PC-3 (cell line): ENCODE data around the gene NLGN1. TPM values are rescaled to one million over a fixed set of nuclear protein-coding genes. Genes with fewer than 3 reads are reported as not detected.

Experiments used
- ATAC-seq: fragments of 200-7000 bp; cut with Tn5 transposase; 2 replicates; pipeline ENCODE4 v1.9.1; 2020; ENCODE audit warnings: mild to moderate bottlenecking, moderate library complexity
- BruUV-seq: library from RNA; stranded (reverse); fragments of 400-500 nt; replicated peaks from 2 replicates; lab custom pipeline; 2021; lab: Mats Ljungman, UMichigan
- CTCF ChIA-PET: fragments of 300-600 bp; sonication (Branson Sonifier 250); formaldehyde crosslinking; loops from one replicate; lab custom pipeline; 2022; ENCODE audit warnings: antibody characterized with exemption; lab: Charles Lee
- POLR2A ChIA-PET: fragments of 300-600 bp; sonication (Branson Sonifier 250); formaldehyde crosslinking; loops from one replicate; lab custom pipeline; 2022; ENCODE audit warnings: antibody characterized with exemption; ENCODE audit not compliant: unreplicated experiment; lab: Charles Lee
- DNase-seq: peaks from one replicate; pipeline ENCODE4 v3.0.0-alpha.2; 2015
- H2AFZ ChIP-seq: fragments of 300-600 bp; sonication (generic); 2 replicates; pipeline ENCODE4 v1.6.0; 2016; ENCODE audit warnings: antibody characterized with exemption, low read length
- H3F3A ChIP-seq: fragments of 300-600 bp; sonication (generic); one replicate; pipeline ENCODE4 v1.6.0; 2017; ENCODE audit warnings: antibody characterized with exemption, low read length, control low read depth, mild to moderate bottlenecking; ENCODE audit not compliant: unreplicated experiment
- H3K27ac ChIP-seq: fragments of 300-600 bp; sonication (generic); 2 replicates; pipeline ENCODE4 v1.5.1; 2016; ENCODE audit warnings: mild to moderate bottlenecking, low read length
- H3K27me3 ChIP-seq: fragments of 300-600 bp; sonication (generic); 2 replicates; pipeline ENCODE4 v1.6.1; 2016; ENCODE audit warnings: low read length, mixed read lengths
- H3K36me3 ChIP-seq: fragments of 300-600 bp; sonication (generic); 2 replicates; pipeline ENCODE4 v1.6.1; 2016; ENCODE audit warnings: low read depth, mixed run types, low read length, mixed read lengths
- H3K4me1 ChIP-seq: fragments of 300-600 bp; sonication (generic); 2 replicates; pipeline ENCODE4 v1.5.1; 2016; ENCODE audit warnings: low read length; ENCODE audit not compliant: insufficient read depth
- H3K4me2 ChIP-seq: fragments of 300-600 bp; sonication (generic); 2 replicates; pipeline ENCODE4 v1.6.0; 2016; ENCODE audit warnings: low read length
- H3K4me3 ChIP-seq: fragments of 300-600 bp; sonication (generic); 2 replicates; pipeline ENCODE4 v1.5.1; 2016; ENCODE audit warnings: mild to moderate bottlenecking, low read length, mixed read lengths
- H3K79me2 ChIP-seq: fragments of 300-600 bp; sonication (generic); 2 replicates; pipeline ENCODE4 v1.6.1; 2017; ENCODE audit warnings: low read length, mixed read lengths
- H3K9ac ChIP-seq: fragments of 300-600 bp; sonication (generic); 2 replicates; pipeline ENCODE4 v1.6.0; 2016; ENCODE audit warnings: mild to moderate bottlenecking, low read length
- H3K9me2 ChIP-seq: fragments of 300-600 bp; sonication (generic); replicated peaks from 2 replicates; pipeline ENCODE4 v1.6.1; 2016; ENCODE audit warnings: mixed run types, low read length, mixed read lengths
- H3K9me3 ChIP-seq: fragments of 300-600 bp; sonication (generic); 2 replicates; pipeline ENCODE4 v1.6.1; 2016; ENCODE audit warnings: low read length, mixed read lengths
- H4K20me1 ChIP-seq: fragments of 300-600 bp; sonication (generic); 2 replicates; pipeline ENCODE4 v1.6.1; 2016; ENCODE audit warnings: low read length, mixed read lengths
- EZH2 ChIP-seq: fragments of 300-600 bp; sonication (generic); IDR thresholded peaks from one replicate; pipeline ENCODE4 v1.6.1; 2017; ENCODE audit warnings: antibody characterized with exemption, mild to moderate bottlenecking, low read length; ENCODE audit not compliant: unreplicated experiment
- EZH2phosphoT487 ChIP-seq: fragments of 300-600 bp; sonication (generic); IDR thresholded peaks from 2 replicates; pipeline ENCODE4 v1.6.1; 2018; ENCODE audit warnings: mild to moderate bottlenecking, antibody characterized with exemption, low read length, borderline replicate concordance
- intact Hi-C: fragments of 100-400 bp; cut with micrococcal nuclease; formaldehyde crosslinking; loops from 2 replicates; pipeline ENCODE4 v1.9.0; 2023
- total RNA-seq: library from RNA; depleted of rRNA; stranded (reverse); fragments of >200 nt; gene quantifications from 2 replicates; pipeline ENCODE4 v1.2.3, GENCODE V29; 2014
- TF ChIP-seq, protein P1 (sequence below): fragments of 300-600 bp; sonication (generic); conservative IDR thresholded peaks from 2 replicates; pipeline ENCODE4 v1.5.1; 2017; ENCODE audit warnings: antibody characterized with exemption, low read depth, mild to moderate bottlenecking, low read length

Gene NLGN1
- total RNA-seq, 1 experiment from 2014 or later = 0.77 TPM

DNA sequence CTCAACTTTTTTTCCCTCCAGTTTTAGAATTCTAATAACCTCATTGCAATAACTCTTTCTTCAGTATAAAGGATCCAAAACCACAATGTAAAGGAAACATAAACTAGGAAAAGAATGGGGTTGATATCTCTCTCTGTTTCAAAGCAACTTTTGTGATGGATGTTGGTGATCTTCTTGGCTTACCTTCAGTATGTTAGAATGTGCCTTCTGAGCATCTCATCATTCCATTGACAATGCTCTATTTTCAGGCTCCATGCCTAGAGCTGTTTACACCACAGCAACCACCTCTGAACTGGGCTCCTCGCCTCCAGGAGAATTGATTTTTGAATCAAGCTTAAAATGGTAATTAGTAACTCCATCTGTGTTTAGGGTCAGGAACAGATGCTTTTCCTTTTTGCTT, 6.6 kb downstream of the NLGN1 start:
- BruUV-seq = no TSS peak
- H3K36me3 ChIP-seq = no peaks in the 10 kb centered on the region
- intact Hi-C loops = no loop called here
- CTCF ChIA-PET = no interaction called here
- TF ChIP-seq EZH2 (no peak), EZH2phosphoT487 (no peak)
- TF ChIP-seq, protein P1, sequence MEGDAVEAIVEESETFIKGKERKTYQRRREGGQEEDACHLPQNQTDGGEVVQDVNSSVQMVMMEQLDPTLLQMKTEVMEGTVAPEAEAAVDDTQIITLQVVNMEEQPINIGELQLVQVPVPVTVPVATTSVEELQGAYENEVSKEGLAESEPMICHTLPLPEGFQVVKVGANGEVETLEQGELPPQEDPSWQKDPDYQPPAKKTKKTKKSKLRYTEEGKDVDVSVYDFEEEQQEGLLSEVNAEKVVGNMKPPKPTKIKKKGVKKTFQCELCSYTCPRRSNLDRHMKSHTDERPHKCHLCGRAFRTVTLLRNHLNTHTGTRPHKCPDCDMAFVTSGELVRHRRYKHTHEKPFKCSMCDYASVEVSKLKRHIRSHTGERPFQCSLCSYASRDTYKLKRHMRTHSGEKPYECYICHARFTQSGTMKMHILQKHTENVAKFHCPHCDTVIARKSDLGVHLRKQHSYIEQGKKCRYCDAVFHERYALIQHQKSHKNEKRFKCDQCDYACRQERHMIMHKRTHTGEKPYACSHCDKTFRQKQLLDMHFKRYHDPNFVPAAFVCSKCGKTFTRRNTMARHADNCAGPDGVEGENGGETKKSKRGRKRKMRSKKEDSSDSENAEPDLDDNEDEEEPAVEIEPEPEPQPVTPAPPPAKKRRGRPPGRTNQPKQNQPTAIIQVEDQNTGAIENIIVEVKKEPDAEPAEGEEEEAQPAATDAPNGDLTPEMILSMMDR = no peak
- no peaks in the 10 kb centered on the region for H4K20me1 ChIP-seq
- no peak overlapping the region for H3K27ac ChIP-seq
- no peak overlapping the region for H3K9ac ChIP-seq
- no peaks in the 10 kb centered on the region for H3K9me2 ChIP-seq
- H3K79me2 ChIP-seq = no peaks in the 10 kb centered on the region
- no peaks in the 10 kb centered on the region for H3K9me3 ChIP-seq
- POLR2A ChIA-PET = no interaction called here
- no peaks in the 10 kb centered on the region for H3F3A ChIP-seq
- no peak overlapping the region for H3K4me3 ChIP-seq
- no peak for DNase-seq
- H3K4me1 ChIP-seq = no peaks in the 10 kb centered on the region
- no peak overlapping the region for H2AFZ ChIP-seq
- H3K4me2 ChIP-seq = no peak overlapping the region
- no peak for ATAC-seq
- H3K27me3 ChIP-seq = peaks cover 34% of the 10 kb centered on the region

DNA sequence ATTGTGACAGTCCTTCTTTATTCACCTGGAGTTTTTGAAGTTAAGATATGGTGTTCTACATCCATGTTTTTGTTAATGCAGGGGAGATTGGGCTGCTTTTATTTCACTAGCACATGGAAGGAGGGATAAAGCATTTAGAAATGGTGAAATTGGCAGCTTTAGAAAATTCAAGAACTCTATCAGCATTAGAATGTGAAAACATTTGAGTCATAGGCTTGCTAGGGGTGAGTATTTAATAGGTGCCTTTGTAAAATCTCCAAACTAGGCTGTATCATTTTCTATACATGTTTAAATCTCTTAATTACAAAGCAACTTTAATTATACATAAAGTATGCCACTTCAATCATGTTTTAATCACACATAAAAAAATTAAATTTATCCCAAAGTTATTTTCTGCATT, 12.9 kb downstream of the NLGN1 start:
- ChIA-PET CTCF (no interaction called here), POLR2A (no interaction called here)
- Histone ChIP-seq H3K79me2 (no peaks in the 10 kb centered on the region), H3K27ac (no peak overlapping the region), H3K27me3 (peaks cover 24% of the 10 kb centered on the region; the same call in 1 of the 2 replicates), H3K4me2 (no peak overlapping the region), H3K4me1 (no peaks in the 10 kb centered on the region), H3K9me2 (no peaks in the 10 kb centered on the region), H4K20me1 (no peaks in the 10 kb centered on the region), H3K4me3 (no peak overlapping the region), H2AFZ (no peak overlapping the region), H3K9me3 (no peaks in the 10 kb centered on the region), H3F3A (no peaks in the 10 kb centered on the region), H3K9ac (no peak overlapping the region), H3K36me3 (no peaks in the 10 kb centered on the region)
- ATAC-seq (no peak), DNase-seq (no peak)
- intact Hi-C loops = loop anchor here (10.0 kb wide), 1 partner anchor 594 kb away; no protein-coding TSS in a partner anchor
- no TSS peak for BruUV-seq
- TF ChIP-seq EZH2 = no peak
- no peak for TF ChIP-seq EZH2phosphoT487
- TF ChIP-seq, protein P1 = no peak

DNA sequence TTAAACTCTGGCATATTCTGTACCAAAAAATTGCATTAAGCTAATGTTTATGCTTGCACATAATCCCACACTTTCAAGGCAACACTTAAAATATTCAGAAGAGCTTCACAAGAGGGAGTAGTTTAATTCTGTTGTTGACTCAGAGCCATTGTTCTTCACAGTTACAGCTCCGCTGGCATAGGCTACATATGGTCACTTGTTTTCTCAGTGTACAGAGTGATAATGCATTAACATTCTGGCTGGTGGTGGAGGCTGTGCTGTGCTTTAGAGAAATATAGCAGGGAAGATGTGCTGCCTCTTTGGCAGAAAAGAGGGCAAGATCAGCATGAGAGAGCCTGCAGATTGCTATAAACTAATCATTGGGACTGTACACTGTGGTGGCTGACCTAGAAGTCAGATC, 13.3 kb downstream of the NLGN1 start:
- ATAC-seq (no peak), DNase-seq (no peak)
- H3K9ac ChIP-seq = no peak overlapping the region
- peaks cover 24% of the 10 kb centered on the region; the same call in 1 of the 2 replicates for H3K27me3 ChIP-seq
- H3F3A ChIP-seq = no peaks in the 10 kb centered on the region
- H3K79me2 ChIP-seq = no peaks in the 10 kb centered on the region
- intact Hi-C loops = loop anchor here (1.0 to 10.0 kb wide), 2 partner anchors 142 to 594 kb away; no protein-coding TSS in a partner anchor
- H3K4me2 ChIP-seq = no peak overlapping the region
- ChIA-PET POLR2A (no interaction called here), CTCF (no interaction called here)
- H3K4me3 ChIP-seq = no peak overlapping the region
- TF ChIP-seq EZH2 (no peak), EZH2phosphoT487 (no peak)
- TF ChIP-seq, protein P1 = no peak
- BruUV-seq = no TSS peak
- H3K9me3 ChIP-seq = no peaks in the 10 kb centered on the region
- no peaks in the 10 kb centered on the region for H3K4me1 ChIP-seq
- no peaks in the 10 kb centered on the region for H3K9me2 ChIP-seq
- no peaks in the 10 kb centered on the region for H3K36me3 ChIP-seq
- no peak overlapping the region for H2AFZ ChIP-seq
- H4K20me1 ChIP-seq = no peaks in the 10 kb centered on the region
- H3K27ac ChIP-seq = no peak overlapping the region
